Fibroblast of lung (primary cell): Measurements from ENCODE around the gene SAG. TPM values are rescaled to one million over a fixed set of nuclear protein-coding genes. Genes with fewer than 3 reads are reported as not detected.

ENCODE experiments used
- DNase-seq, 2 donors: peaks; one replicate each; pipeline versions ENCODE4 v3.0.0 to v3.0.0-alpha.2; 2010; ENCODE audit warnings: low read depth in 2 of 2
- H2AFZ ChIP-seq: 2 replicates; pipeline ENCODE4 v1.5.1; 2012; ENCODE audit warnings: low read length, control low read depth, inconsistent platforms
- H3K27ac ChIP-seq: 2 replicates; pipeline ENCODE4 v1.5.1; 2011; ENCODE audit warnings: low read length, control low read depth; ENCODE audit not compliant: insufficient read depth
- H3K27me3 ChIP-seq: 2 replicates; pipeline ENCODE4 v1.5.1; 2011; ENCODE audit warnings: mild to moderate bottlenecking, low read length; ENCODE audit not compliant: control insufficient read depth, insufficient read depth
- H3K36me3 ChIP-seq: 2 replicates; pipeline ENCODE4 v1.5.1; 2011; ENCODE audit warnings: low read length; ENCODE audit not compliant: control insufficient read depth, insufficient read depth
- H3K4me1 ChIP-seq: 2 replicates; pipeline ENCODE4 v1.5.1; 2011; ENCODE audit warnings: low read length; ENCODE audit not compliant: control insufficient read depth, insufficient read depth; ENCODE audit errors: extremely low read depth
- H3K4me2 ChIP-seq: 2 replicates; pipeline ENCODE4 v1.5.1; 2011; ENCODE audit warnings: low read length, control low read depth; ENCODE audit not compliant: insufficient read depth; ENCODE audit errors: extremely low read depth
- H3K4me3 ChIP-seq, 4 experiments: fragments of 200-600 bp in 1 of 4; sonication (generic) in 1 of 4; replicated peaks in 1 of 4; 2 replicates each; pipeline ENCODE4 v1.5.1; 2011 to 2016; ENCODE audit warnings: low read length in 4 of 4, low read depth in 3 of 4, mild to moderate bottlenecking in 3 of 4, control low read depth in 2 of 4, inconsistent platforms in 1 of 4, mixed read lengths in 1 of 4; ENCODE audit not compliant: insufficient read depth in 1 of 4; ENCODE audit errors: control extremely low read depth in 1 of 4
- H3K79me2 ChIP-seq: 2 replicates; pipeline ENCODE4 v1.5.1; 2012; ENCODE audit warnings: mild to moderate bottlenecking, low read length, inconsistent platforms; ENCODE audit not compliant: control insufficient read depth, insufficient read depth
- H3K9ac ChIP-seq: 2 replicates; pipeline ENCODE4 v1.5.1; 2011; ENCODE audit warnings: mild to moderate bottlenecking, low read length, control low read depth; ENCODE audit not compliant: insufficient read depth
- H3K9me3 ChIP-seq: 2 replicates; pipeline ENCODE4 v1.5.1; 2012; ENCODE audit warnings: low read depth, low read length; ENCODE audit not compliant: control insufficient read depth, insufficient read depth
- H4K20me1 ChIP-seq: 2 replicates; pipeline ENCODE4 v1.5.1; 2011; ENCODE audit warnings: low read length; ENCODE audit not compliant: control insufficient read depth, insufficient read depth; ENCODE audit errors: extremely low read depth
- CTCF ChIP-seq, 2 donors: IDR thresholded peaks in 1 of 2; conservative IDR thresholded peaks in 1 of 2; 1 replicate in 1 of 2; 2 replicates in 1 of 2; pipeline ENCODE4 v1.5.1; 2011 to 2012; ENCODE audit warnings: low read length in 2 of 2, control low read depth in 1 of 2, inconsistent platforms in 1 of 2, low read depth in 1 of 2, mild to moderate bottlenecking in 1 of 2
- EZH2 ChIP-seq: IDR thresholded peaks from 2 replicates; pipeline ENCODE4 v1.5.1; 2012; ENCODE audit warnings: low read length, control low read depth, mild to moderate bottlenecking; ENCODE audit errors: missing control alignments
- polyA plus RNA-seq, 2 donors: library from polyadenylated mRNA; depleted of rRNA in 1 of 2; stranded (reverse) in 1 of 2; unstranded in 1 of 2; fragments of >200 nt; gene quantifications; 2 replicates each; pipeline ENCODE4 v1.2.1, GENCODE V29; 2011 to 2012; ENCODE audit warnings: missing spikeins in 1 of 2
- total RNA-seq: library from RNA; depleted of rRNA; stranded (reverse); fragments of >200 nt; gene quantifications from 2 replicates; pipeline ENCODE4 v1.2.1, GENCODE V29; 2014

SAG gene
- total and polyA plus RNA-seq, 2 donors (not counting 1 experiment from before 2014, with no cell fraction given) = not detected

GRCh38 chr2:233359823-233360222 lies 52.2 kb downstream of the SAG start:
- Histone ChIP-seq H3K4me2 (no peak overlapping the region), H3K79me2 (no peaks in the 10 kb centered on the region)

GRCh38 chr2:233360771-233361176 lies 53.2 kb downstream of the SAG start:
- Histone ChIP-seq H3K27me3 (no peaks in the 10 kb centered on the region), H3K9me3 (no peaks in the 10 kb centered on the region), H3K79me2 (no peaks in the 10 kb centered on the region), H3K9ac (no peak overlapping the region), H3K4me3 (no peak overlapping the region), H2AFZ (no peak overlapping the region), H4K20me1 (no peaks in the 10 kb centered on the region), H3K36me3 (no peaks in the 10 kb centered on the region), H3K4me1 (no peaks in the 10 kb centered on the region), H3K27ac (no peak overlapping the region), H3K4me2 (no peak overlapping the region)
- no peak for TF ChIP-seq EZH2
- no peak for TF ChIP-seq CTCF (conservative IDR thresholded peaks at IDR 0.05 in 1 of 2, IDR thresholded peaks at IDR 0.05 in 1 of 2; ENCODE audit: low read depth in 1 of 2, low read length in 2 of 2)
- no peak for DNase-seq

More at GRCh38 chr2:233359823-233360222, 52.2 kb downstream of the SAG start:
- DNase-seq = no peak
- Histone ChIP-seq H4K20me1 (no peaks in the 10 kb centered on the region), H3K36me3 (no peaks in the 10 kb centered on the region), H3K9me3 (no peaks in the 10 kb centered on the region), H2AFZ (no peak overlapping the region), H3K27me3 (no peaks in the 10 kb centered on the region), H3K4me3 (no peak overlapping the region), H3K4me1 (no peaks in the 10 kb centered on the region), H3K27ac (no peak overlapping the region), H3K9ac (no peak overlapping the region)
- TF ChIP-seq EZH2 = no peak
- TF ChIP-seq CTCF (conservative IDR thresholded peaks at IDR 0.05 in 1 of 2, IDR thresholded peaks at IDR 0.05 in 1 of 2; ENCODE audit: low read depth in 1 of 2, low read length in 2 of 2) = no peak

- TF ChIP-seq CTCF (conservative IDR thresholded peaks at IDR 0.05 in 1 of 2, IDR thresholded peaks at IDR 0.05 in 1 of 2; ENCODE audit: low read depth in 1 of 2, low read length in 2 of 2) (no peak), EZH2 (no peak)
- H3K36me3 ChIP-seq = no peaks in the 10 kb centered on the region
- no peak overlapping the region for H3K9ac ChIP-seq
- no peak overlapping the region for H3K4me3 ChIP-seq
- no peak overlapping the region for H3K4me2 ChIP-seq
- H3K4me1 ChIP-seq = no peaks in the 10 kb centered on the region
- H3K79me2 ChIP-seq = no peaks in the 10 kb centered on the region
- DNase-seq = no peak
- H4K20me1 ChIP-seq = no peaks in the 10 kb centered on the region
- H3K27ac ChIP-seq = no peak overlapping the region
- no peaks in the 10 kb centered on the region for H3K9me3 ChIP-seq
- no peaks in the 10 kb centered on the region for H3K27me3 ChIP-seq
- H2AFZ ChIP-seq = no peak overlapping the region
Observed at GRCh38 chr2:233361297-233361696, 53.7 kb downstream of the SAG start.
